NCI-H446 treated with DMSO at 0.1 percent for 48 hours (cell line): ENCODE results near the gene PARD3B.

Experiments used
- DNase-seq: peaks from one replicate; lab custom pipeline; 2025; lab: John Stamatoyannopoulos, UW

PARD3B gene

GRCh38 chr2:205273148-205273547 is 727.9 kb downstream of the PARD3B start:
- no peak for DNase-seq

- DNase-seq = no peak
Observed at GRCh38 chr2:205273627-205274026, 728.4 kb downstream of the PARD3B start.

DNA sequence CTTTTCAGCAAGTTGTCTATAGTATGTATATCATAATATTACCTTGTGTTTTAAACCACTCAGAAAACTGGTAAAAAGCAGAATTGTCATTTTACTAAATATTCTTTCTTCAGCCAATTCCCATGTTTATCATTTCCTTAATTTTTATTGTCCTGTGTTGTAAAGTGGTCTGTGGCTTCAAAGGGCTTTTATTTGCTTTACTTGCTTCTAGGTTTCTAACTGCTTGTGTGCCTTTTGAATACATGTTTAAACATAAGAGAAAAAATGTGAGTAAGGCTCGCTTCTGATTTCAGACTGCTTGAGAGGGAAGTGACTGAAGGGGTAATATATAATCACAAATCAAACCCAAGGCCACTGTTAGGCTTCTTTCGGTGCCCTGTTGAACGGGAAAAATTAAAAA is 729.5 kb downstream of the PARD3B start:
- DNase-seq = no peak

DNA sequence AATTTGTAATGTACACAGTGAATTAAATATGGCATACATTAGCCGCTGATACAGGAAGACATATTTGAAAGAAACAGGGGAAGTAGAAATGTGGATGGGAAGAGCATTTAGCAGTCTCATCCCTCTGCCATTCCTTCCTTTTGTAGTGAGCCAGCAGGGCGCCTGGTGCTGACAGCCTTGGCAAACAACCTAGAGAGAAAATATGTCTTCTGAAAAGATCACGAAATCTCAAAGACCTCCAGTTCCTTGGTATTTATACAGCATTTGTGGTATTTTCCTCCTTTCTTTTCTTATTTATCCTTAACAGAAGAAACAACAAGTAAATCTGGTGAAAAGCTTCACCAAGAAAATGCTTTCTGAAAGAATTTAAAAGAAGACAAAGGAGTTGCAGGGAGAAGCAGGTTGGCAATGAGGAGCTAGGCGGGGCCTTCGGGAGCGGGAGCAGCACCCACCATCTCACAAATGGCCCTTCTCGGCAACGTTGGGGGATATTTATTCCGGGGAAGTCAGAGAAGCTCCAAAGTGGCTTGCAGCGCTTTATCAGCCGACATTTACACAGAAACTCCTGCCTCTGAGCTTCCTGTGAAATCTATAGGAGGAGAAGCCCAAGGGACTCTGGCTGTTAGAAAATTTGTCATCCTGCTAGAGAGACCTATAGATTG is 731.0 kb downstream of the PARD3B start:
- DNase-seq = no peak

GRCh38 chr2:205280596-205281236 is 735.4 kb downstream of the PARD3B start:
- no peak for DNase-seq

GRCh38 chr2:205283736-205284270 is 738.5 kb downstream of the PARD3B start:
- DNase-seq = no peak

GRCh38 chr2:205284334-205284733 is 739.1 kb downstream of the PARD3B start:
- DNase-seq = no peak

GRCh38 chr2:205287316-205287715 is 742.0 kb downstream of the PARD3B start:
- DNase-seq = no peak

DNA sequence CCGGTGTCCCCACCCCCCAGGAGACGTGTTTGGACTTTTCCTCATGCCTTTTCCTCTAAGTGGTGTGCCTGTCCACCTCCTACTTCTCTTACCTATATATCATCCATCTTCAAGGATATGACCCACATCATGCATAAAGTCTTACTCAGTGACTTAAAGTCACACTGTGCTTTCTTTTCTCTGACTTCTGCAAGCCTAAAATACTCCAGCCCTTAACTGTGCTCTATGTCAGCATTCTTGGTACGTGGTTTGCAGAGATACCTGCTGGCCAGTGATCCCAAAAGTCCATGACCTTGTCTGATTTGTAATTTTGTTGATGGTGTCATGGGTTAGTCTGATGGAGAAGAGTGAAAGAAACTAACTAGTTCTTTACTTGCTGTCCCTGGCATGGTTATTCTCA is 743.4 kb downstream of the PARD3B start:
- no peak for DNase-seq

DNA sequence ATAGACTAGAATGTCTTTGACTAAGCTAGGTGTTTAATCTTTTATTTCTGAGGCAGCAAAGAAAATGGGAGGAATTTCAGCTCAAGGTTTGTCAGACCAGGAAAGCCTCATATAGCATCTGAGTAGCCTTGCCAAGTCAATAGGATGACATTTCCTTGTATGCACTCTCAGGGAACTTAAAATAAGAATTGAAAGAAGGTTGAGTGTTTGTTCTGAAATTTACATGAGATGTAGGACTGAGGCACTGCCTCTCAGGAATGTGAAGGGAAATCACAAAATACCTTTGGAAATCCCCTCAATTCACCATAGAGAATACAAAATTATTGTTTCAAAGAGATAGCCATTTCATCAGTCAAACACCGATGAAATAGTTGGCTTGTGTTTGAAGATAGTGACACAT is 745.0 kb downstream of the PARD3B start:
- no peak for DNase-seq

DNA sequence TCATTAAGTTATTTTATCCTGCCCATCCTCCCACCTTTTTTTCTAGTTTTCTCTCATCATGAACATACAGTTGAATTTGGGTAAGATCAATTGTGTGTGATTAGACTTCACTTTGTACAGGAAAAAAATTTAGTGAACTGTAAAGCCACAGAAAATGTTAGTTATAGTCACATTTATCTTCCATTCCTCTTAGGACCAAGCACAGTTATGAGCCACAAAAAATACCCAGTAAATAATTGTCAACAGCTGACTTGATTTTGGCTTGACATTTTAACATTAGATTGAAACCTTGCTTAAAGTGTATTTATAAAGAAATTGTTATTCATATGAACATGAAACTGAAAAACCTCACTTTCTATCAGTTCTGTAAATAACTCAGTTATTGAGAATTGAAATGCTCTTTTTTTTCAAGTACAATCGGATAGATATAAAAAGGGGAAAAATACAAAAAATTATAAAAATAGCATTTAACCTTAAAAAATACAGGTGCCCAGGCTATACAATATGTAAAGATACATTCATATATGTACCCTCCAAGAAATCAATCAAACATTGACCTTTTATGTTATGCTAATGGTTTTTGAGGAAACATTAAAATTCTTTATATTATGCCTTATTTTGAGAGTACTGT is 747.5 kb downstream of the PARD3B start:
- DNase-seq = no peak

DNA sequence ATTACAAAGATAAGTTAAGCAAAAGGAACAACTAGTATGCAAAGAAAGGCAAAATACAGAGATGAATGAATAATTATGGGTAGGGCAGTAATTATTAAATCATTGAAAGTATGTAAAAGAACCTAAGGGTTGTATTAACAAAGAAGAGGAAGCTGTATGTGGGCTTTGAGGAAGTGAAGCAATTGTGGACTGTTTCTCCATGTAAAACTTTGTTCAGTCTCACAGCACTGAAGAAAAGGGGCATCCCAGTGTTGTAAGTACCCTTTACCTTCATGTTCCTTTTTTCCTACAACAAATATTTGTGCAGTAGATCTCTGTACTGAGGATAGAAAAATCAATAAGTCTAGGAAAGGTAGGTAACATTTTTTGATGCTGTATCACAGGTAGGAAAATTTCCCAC is 748.3 kb downstream of the PARD3B start:
- no peak for DNase-seq

- DNase-seq = no peak
Observed at GRCh38 chr2:205296959-205297358, 751.7 kb downstream of the PARD3B start.

GRCh38 chr2:205297368-205297767 is 752.1 kb downstream of the PARD3B start:
- DNase-seq = no peak

DNA sequence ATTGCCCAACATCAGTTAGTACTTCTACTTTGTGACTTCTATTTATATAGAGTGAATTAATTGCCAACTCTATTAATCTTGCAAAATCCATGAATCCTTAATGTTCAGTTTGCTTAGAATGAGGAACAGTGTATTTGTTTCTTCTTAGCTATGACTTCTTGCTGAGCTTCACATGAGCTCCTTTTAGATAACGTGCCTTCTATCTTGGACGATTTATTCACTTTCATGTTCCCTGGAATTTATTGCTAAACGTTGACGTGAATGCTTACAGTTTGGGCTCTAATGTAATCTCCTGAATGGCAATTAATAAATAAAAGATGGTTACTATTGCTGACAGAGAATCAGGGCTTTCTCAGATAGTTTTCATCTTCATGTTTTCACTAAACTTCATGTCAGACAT is 752.6 kb downstream of the PARD3B start:
- no peak for DNase-seq

GRCh38 chr2:205311201-205311600 is 765.9 kb downstream of the PARD3B start:
- DNase-seq = no peak

DNA sequence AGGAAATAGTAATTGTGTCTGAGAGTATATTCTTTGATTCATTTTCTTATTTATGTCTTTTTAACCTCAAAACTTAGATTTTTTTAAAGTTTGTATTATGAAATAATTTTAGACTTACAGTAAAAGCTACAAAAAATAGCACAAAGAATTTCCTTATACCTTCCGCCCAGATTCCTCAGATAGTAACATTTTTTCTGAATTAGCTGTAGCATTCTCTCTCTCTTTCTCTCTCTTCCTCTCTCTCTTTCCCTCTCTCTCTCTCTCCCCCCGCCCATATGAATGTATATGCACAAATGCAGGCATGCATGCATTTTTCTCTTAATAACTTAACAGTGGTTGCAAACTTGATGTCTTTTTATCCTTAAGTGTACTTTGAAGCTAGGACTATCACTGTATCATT is 776.0 kb downstream of the PARD3B start:
- DNase-seq = no peak

DNA sequence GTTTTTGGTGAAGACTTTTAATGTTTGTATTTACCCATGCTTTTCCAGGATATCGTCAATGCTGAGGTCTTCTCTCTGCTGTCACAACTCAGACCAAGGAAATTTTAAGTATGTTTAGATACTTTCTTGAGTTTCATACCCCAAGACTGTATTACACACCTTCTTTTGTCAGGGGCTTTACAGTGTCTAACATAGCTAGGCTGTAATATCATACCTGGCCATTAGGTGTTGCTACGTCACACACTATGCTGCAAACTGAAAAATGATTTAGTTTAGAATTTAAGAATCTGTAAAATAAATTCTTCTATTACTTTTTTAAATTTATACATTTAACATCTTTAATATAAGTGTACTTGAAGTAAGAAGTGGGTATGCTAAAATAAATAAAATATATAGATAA is 778.7 kb downstream of the PARD3B start:
- no peak for DNase-seq

- DNase-seq = no peak
Observed at GRCh38 chr2:205324355-205324754, 779.1 kb downstream of the PARD3B start.

DNA sequence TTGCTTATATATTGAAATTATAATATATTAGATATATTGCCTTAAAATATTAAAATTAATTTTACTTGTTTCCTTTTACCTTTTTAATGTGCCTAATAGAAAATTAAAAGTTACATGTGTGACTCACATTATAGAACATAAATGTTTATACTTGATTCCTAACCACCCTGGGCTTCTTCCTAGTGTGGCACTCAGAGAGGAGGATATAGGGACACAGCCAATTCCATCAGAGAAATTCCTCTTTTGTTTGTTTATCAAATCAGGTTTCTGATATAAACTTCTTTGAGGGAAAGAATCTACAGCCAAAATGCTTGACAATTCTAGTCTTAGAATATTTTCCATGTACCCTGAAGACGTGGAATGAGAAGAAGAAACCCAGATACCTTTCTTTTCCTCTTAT is 788.1 kb downstream of the PARD3B start:
- no peak for DNase-seq

- DNase-seq = no peak
Observed at GRCh38 chr2:205337274-205337673, 792.0 kb downstream of the PARD3B start.

GRCh38 chr2:205338156-205338555 is 792.9 kb downstream of the PARD3B start:
- no peak for DNase-seq

DNA sequence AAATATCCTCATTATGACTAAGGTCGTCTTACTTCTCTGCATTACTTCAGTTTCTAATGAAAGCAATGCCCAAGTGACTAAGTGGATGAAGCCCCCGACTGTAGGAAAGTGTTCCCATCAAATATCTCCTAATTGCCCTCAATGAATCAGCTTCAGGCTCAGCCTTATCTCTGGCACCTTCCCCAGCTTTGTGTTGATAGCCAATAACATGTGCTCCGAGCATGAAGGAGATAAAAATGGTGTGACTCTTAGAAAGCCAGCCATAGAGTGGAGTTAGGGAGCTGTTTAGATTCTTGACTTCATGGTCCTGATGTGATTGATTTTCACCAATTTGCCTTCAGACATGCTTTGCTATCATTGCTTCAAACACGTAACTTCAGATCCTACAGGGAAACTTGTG is 797.8 kb downstream of the PARD3B start:
- no peak for DNase-seq
